ENCODE data around the gene BLACAT1. TPM values are rescaled to one million over a fixed set of nuclear protein-coding genes. Genes with fewer than 3 reads are reported as not detected.

BLACAT1 gene
- total and polyA plus RNA-seq, 9 of the 15 experiments (the other 6 are each of a cell fraction or from before 2014, with no cell fraction given) = 0.10 to 5.9 (median 0.73) TPM

DNA sequence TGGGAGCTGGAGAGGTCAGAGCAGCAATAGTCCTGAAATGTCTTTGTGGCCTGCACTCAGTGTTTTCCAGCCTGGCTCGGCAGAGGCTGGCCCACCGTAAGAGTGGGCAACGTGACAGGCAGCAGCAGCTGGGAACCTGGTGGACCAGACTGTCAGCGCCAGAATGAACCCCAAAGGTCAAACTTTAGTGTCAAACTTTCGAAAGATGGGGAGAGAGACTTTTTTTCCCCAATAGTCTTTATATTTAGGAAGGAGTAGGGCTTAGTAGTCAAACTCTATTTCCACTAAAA is 10.3 kb downstream of the BLACAT1 start:
- CTCF ChIA-PET (ENCODE audit: low intra/inter-chr PET ratio) = no interaction called here
- H3K9me1 ChIP-seq (ENCODE audit: control insufficient read depth, insufficient read depth, low read length) = no peaks in the 10 kb centered on the region
- H3K9me3 ChIP-seq (replicated peaks; ENCODE audit: control insufficient read depth, insufficient read depth, low read depth, low read length) = no peaks in the 10 kb centered on the region
- TF ChIP-seq NR2C2 (CRISPR knock-in tag; IDR thresholded peaks at IDR 0.05) = no peak
- peak; percentile 20; the same call in 1 of the 2 replicates for TF ChIP-seq NR2C2 (tag; IDR thresholded peaks at IDR 0.05)
- TF ChIP-seq GTF2A2 (tag; IDR thresholded peaks at IDR 0.05) = no peak
- no peak for TF ChIP-seq DPF2 (IDR thresholded peaks at IDR 0.05)
- TF ChIP-seq, protein P1, sequence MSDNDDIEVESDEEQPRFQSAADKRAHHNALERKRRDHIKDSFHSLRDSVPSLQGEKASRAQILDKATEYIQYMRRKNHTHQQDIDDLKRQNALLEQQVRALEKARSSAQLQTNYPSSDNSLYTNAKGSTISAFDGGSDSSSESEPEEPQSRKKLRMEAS (CRISPR knock-in tag; IDR thresholded peaks at IDR 0.05) = no peak
- TF ChIP-seq KLF1 (tag; IDR thresholded peaks at IDR 0.05) = 0 out of 2 replicates have a peak, but pooled peaks have one; percentile 7
- TF ChIP-seq ZFX (CRISPR knock-in tag; IDR thresholded peaks at IDR 0.05) = peak; percentile 4; the same call in 1 of the 2 replicates
- DNase-seq (ENCODE audit: extremely low read depth in 1 of 4, low spot score in 3 of 4) (no peak), ATAC-seq (no peak), FAIRE-seq (no peak)
- H3K27ac ChIP-seq (ENCODE audit: extremely low read depth, low read depth, low read length) = no peak overlapping the region
- 46% methylated on average over 5 of the region's 5 CpGs for WGBS (ENCODE audit: insufficient coverage, low coverage, missing lambda C conversion rate)
- BruUV-seq (replicated peaks) = no TSS peak
- H3K9ac ChIP-seq (ENCODE audit: insufficient read depth in 1 of 2, low read depth in 2 of 2, low read length in 2 of 2) = peak overlapping the region in 1 of 2 experiments; percentile 75; a peak in 1 of 4 replicates
- H3K27me3 ChIP-seq (ENCODE audit: control insufficient read depth in 2 of 2, insufficient read depth in 2 of 2, low read length in 2 of 2) = no peaks in the 10 kb centered on the region
- peaks cover 43 to 56% of the 10 kb centered on the region in 2 experiments for H3K4me1 ChIP-seq (replicated peaks in 1 of 2; ENCODE audit: control insufficient read depth in 2 of 2, insufficient read depth in 2 of 2, low read length in 2 of 2)
- POLR2A ChIA-PET = interaction anchor here (0.7 to 1.0 kb wide), 3 partner anchors 9 to 55 kb away, joined by 3 to 4 read pairs (median 4); no protein-coding TSS in a partner anchor
- no peaks in the 10 kb centered on the region for H4K20me1 ChIP-seq (replicated peaks; ENCODE audit: control insufficient read depth, insufficient read depth, low read length)
- intact Hi-C loops (cut with micrococcal nuclease) = no loop called here
- in situ Hi-C loops (cut with MboI) = no loop called here
- peak overlapping the region; percentile 26; the same call in 1 of the 2 replicates for H3K4me2 ChIP-seq (ENCODE audit: insufficient read depth, low read length)
- no peak overlapping the region for H3K4me3 ChIP-seq
- peaks cover 10% of the 10 kb centered on the region; the same call in 2 of the 3 replicates for H3K79me2 ChIP-seq (ENCODE audit: control insufficient read depth, insufficient read depth, low read length)
- H3K36me3 ChIP-seq (ENCODE audit: control insufficient read depth, insufficient read depth, low read length) = no peaks in the 10 kb centered on the region
- H2AFZ ChIP-seq (ENCODE audit: low read depth, low read length) = peak overlapping the region; percentile 69; the same call in 1 of the 2 replicates
